GM12864 (cell line): ENCODE measurements around the gene FCN3.

ENCODE experiments used
- DNase-seq: peaks from one replicate; pipeline ENCODE4 v3.0.0-alpha.2; 2011; ENCODE audit warnings: low read depth
- H3K4me3 ChIP-seq: 2 replicates; pipeline ENCODE4 v1.5.1; 2011; ENCODE audit warnings: mild to moderate bottlenecking, low read depth, low read length, control low read depth
- TF ChIP-seq, protein P1 (sequence below): IDR thresholded peaks from 2 replicates; pipeline ENCODE4 v1.5.1; 2011; ENCODE audit warnings: low read depth, mild to moderate bottlenecking, moderate library complexity, low read length, control low read depth, inconsistent platforms; ENCODE audit errors: missing control alignments

FCN3 gene

DNA sequence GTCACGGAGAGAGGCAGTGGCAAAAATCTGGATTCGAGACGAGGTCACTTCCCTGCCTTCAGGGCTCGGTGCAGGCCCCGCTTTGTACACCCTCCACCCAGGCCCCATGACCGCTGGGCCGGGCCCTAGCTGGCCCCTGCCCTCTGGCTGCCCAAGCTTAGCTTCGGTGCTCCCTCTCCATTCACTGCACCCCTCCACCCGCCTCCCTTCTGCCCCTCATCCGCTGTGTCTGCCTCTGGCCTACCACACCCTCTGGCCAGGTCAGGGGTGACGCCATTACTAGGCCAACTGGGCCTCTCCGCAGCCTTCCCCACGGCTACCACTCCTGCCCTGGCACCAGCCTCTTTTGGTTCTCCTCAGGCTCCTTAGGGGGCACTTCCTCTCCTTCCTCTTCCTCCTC, 9.0 kb upstream of the FCN3 start:
- TF ChIP-seq, protein P1, sequence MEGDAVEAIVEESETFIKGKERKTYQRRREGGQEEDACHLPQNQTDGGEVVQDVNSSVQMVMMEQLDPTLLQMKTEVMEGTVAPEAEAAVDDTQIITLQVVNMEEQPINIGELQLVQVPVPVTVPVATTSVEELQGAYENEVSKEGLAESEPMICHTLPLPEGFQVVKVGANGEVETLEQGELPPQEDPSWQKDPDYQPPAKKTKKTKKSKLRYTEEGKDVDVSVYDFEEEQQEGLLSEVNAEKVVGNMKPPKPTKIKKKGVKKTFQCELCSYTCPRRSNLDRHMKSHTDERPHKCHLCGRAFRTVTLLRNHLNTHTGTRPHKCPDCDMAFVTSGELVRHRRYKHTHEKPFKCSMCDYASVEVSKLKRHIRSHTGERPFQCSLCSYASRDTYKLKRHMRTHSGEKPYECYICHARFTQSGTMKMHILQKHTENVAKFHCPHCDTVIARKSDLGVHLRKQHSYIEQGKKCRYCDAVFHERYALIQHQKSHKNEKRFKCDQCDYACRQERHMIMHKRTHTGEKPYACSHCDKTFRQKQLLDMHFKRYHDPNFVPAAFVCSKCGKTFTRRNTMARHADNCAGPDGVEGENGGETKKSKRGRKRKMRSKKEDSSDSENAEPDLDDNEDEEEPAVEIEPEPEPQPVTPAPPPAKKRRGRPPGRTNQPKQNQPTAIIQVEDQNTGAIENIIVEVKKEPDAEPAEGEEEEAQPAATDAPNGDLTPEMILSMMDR = no peak
- H3K4me3 ChIP-seq = no peak overlapping the region
- DNase-seq = no peak

DNA sequence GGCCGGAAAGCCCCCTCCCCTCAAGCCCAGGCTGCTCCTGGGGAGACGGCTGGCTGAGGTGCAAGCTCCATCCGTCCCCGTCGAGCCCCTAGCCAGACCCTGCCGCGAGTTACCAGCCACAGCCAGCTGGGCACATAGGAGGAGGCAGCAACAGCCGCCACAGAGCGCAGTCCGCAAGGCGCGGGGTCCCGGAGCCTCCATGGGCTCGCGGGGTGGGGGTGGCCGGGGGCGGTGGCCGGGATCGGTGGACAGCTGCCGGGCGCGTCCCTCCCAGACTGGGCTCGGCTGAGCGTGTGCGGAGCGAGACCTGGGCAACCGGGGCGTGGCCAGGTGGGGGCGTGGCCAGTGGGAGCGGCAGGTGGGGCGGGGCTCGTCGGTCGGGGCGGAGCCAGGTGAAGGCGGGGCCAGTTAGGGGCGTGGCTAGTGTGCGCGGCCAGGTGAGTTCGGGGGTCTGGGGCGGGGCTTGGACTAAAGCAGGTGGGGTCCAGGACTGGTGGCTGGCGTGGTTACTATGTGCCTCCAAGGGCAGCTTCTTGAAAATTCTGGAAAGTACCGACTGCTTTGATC, 8.5 kb upstream of the FCN3 start, which contains the start of gene CD164L2:
CD164L2 (minus strand) TSS at position 295 of the 567 bp plus-strand sequence; CDS start at position 201, 94 bp downstream.
- DNase-seq = no peak
- TF ChIP-seq, protein P1 = no peak
- H3K4me3 ChIP-seq = no peak within 1 kb of the TSS

DNA sequence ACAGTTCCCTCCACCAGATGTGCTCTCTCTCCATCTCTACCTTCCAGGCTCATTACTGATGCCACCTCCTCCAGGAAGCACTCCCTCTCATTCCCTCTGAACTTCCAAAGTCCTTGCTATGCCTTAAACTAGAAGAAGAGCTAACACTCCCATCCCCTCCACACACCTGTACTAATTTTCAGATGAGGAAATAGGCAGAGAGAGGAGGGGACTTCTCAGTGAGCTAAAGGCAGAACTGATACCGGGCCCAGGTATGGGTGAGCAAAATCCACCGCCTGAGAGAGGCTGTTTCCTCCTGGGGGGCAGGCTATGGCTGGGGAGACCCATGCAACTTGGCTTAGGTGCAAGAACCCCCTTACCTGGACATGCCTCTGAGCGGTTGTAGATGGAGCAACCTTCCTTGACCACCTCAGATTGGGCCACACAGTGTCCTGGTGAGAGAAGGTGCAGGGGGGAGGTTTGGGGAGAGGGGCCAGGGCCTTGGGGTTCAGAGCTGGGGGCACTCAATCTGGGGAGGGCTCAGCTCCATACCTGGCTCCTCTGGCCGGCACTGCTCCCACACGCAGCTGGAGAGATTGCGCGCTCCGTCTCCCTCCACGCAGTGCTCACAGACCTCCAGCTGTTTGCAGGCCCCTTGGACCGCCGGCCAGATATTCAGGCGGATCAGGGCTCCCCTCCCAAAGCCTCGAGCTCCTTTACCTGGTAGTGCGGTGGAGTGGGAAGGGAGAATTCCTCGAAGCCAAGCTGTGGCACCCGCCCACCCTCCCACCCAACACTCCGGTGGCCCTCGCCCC, 7.5 kb upstream of the FCN3 start:
- no peak for DNase-seq
- TF ChIP-seq, protein P1 = no peak
- H3K4me3 ChIP-seq = no peak overlapping the region

DNA sequence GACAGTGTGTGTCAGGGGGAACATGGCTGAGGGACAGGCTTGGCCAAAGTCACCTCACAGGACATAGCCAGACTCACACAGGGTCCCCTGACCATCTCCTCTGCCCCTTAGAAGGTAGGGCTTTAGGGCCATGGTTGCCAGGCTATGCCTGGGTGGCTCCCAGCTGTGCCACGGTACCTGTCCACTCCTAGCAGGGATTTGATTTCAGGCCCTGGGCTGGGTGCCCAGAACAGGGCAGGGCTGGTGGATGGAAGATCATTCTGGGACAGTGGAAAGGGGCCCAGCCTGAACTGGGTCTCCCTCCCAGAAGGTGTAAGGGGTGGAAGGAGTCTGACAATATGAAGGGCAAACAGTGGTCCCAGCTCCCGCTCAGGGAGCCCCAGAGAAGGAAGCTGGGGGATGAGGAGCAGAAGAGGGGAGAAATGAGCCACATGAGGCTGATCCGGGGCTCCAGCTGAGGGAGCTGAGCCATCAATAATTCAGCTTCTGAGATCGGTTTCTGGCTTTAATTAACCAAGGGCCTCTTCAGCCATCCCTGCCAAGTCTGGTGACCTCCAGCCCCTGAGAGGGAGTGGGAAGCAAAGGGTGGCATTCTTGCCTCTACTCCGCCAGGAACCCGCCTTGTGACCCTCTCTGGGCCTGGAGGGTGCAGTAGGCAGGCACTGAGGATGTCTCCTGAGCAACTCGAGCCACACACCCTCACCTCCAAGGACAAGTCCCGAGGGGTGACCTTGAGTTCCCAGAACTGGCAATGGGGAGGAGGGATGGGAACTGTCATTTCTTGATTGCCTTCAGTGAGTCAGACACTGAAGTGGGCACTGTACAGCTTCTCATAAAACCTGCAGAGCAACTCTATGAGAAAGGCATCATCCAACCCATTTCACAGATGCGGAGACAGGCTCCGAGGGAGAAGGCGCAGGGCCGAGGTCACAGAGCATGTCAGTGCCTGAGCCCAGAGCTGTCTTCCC, 6.4 kb upstream of the FCN3 start:
- H3K4me3 ChIP-seq = no peak overlapping the region
- DNase-seq = no peak
- TF ChIP-seq, protein P1 = no peak

DNA sequence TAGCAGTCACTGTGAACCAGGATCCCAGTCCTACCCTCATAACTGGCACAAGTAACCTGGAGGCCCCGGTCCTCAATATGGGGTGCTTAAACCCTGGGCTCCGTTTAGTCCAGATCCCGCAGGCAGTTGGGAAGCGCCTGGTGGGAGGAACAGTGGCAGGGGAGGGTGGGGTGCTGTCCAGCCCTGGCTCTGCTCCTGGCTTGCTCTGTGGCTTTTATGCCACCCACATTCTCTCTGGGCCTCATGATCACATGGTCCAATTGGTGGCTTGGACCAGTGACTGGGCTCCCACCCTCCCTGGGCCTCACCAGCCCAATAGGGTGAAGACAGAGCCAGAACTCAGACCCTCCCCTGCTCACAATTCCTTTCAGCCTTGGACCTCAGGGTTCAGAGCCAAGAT, 5.6 kb upstream of the FCN3 start:
- no peak for DNase-seq
- no peak overlapping the region for H3K4me3 ChIP-seq
- TF ChIP-seq, protein P1 = no peak

DNA sequence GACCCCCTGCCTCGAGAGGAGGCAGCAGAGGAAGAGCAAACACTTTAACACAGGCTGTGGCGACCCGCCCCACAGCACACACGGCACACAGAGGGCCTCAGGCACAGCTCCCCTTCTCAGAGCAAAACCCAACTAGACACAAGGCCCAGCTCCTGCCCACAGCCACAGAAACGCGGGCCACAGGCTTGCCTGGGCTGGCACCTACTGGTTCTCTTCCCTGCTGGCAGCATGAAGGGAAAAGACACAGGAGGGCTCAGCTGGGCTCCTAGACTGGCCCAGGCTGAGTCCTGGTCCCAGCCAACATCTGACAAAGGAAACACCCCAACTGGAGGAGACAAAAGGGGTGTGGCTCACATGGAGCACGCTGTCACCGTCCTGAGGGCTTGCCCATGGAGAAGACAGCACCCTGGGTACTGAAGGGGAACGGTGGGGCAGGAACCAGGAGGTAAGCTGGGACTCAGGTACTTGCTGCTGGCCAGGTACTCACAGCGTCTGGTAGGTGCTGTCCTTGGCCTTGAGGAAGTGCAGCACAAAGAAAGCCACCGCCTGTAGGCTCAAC, 5.0 kb upstream of the FCN3 start:
- H3K4me3 ChIP-seq = no peak overlapping the region
- no peak for DNase-seq
- TF ChIP-seq, protein P1 = no peak
